Activated naive CD8-positive, alpha-beta T cell treated with anti-CD3 and anti-CD28 coated beads for 36 hours (primary cell): ENCODE data around the gene TAC4. TPM values are rescaled to one million over a fixed set of nuclear protein-coding genes. Genes with fewer than 3 reads are reported as not detected.
"Not testable (repeated sequence)": the region's sequence is repeated elsewhere in the genome, so short reads cannot be mapped to it uniquely, and the experiment has no call there.

ENCODE experiments used
- DNase-seq: peaks from one replicate; pipeline ENCODE4 v3.0.0; 2021
- H3K27ac Mint-ChIP-seq: one replicate; pipeline ENCODE4 v1.8.0; 2022; ENCODE audit warnings: mild to moderate bottlenecking, moderate library complexity, mixed read lengths
- H3K27me3 Mint-ChIP-seq: one replicate; pipeline ENCODE4 v1.8.0; 2022; ENCODE audit warnings: mild to moderate bottlenecking, mixed read lengths
- H3K36me3 Mint-ChIP-seq: one replicate; pipeline ENCODE4 v1.8.0; 2021; ENCODE audit warnings: mild to moderate bottlenecking, mixed read lengths
- H3K4me1 Mint-ChIP-seq: one replicate; pipeline ENCODE4 v1.8.0; 2021; ENCODE audit warnings: mixed read lengths
- H3K4me3 Mint-ChIP-seq: one replicate; pipeline ENCODE4 v1.8.0; 2022; ENCODE audit warnings: mild to moderate bottlenecking, moderate library complexity, mixed read lengths
- H3K9me3 Mint-ChIP-seq: one replicate; pipeline ENCODE4 v1.8.0; 2022; ENCODE audit warnings: mixed read lengths
- total RNA-seq, 2 experiments: library from RNA; stranded (reverse); gene quantifications; one replicate each; pipeline ENCODE4 v1.2.3, GENCODE V29; 2021

Gene TAC4
- total RNA-seq, 2 experiments from 2014 or later, result not detected

- DNase-seq, result no peak
- H3K27me3 Mint-ChIP-seq, result no peaks in the 10 kb centered on the region
- no peak overlapping the region for H3K27ac Mint-ChIP-seq
Measured at GRCh38 chr17:49839455-49839854, 8.4 kb downstream of the TAC4 start.

DNA sequence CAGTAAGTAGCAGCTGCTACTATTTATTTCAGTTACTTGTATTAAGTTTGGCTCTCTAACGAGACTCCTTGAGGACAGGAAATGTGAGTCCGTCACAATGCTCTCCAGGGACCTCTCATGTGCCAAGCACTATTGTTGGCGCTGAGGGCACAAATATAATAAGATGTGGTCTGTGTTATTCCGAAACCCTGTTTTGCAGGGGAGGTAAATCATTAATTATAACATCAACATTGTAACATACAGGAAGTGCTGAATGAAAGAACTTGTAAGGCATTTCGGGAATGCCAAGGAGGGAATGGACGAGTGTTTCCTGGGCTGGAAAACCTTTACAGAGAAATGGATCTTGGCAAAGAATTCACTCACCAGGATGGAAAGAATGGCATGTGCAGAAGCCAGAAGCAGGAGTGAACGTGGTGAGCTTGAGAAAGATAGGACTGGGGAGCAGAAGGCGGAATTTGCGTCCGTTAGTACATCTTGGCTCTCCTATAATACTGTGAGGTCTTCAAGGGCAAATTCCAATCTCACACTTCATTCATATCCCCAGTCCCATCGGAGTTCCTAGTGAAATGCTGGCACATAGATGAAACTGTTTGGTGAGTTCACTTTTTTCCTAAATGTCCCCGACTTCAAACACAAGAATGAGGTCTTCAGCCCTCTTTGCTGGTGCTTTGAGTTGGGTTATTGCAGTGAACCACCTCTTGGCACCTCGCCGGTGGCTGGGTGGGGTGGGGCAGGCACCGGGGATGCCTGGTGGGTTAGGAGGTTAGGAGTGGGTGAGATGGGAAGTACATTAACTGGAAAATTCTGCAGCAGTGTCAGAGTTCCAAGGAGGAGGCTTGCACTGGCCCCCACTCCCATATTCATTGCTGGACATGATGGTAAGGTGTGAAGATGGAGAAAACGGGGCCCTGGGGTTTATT is 11.5 kb downstream of the TAC4 start:
- peaks cover 4% of the 10 kb centered on the region for H3K4me1 Mint-ChIP-seq
- H3K27ac Mint-ChIP-seq, result no peak overlapping the region
- H3K27me3 Mint-ChIP-seq, result no peaks in the 10 kb centered on the region
- no peak overlapping the region for H3K4me3 Mint-ChIP-seq
- no peaks in the 10 kb centered on the region for H3K9me3 Mint-ChIP-seq
- peaks cover 4% of the 10 kb centered on the region for H3K36me3 Mint-ChIP-seq
- DNase-seq, result no peak

More at GRCh38 chr17:49839455-49839854, 8.4 kb downstream of the TAC4 start:
- Mint-ChIP-seq H3K4me3 (no peak overlapping the region), H3K4me1 (peaks cover 4% of the 10 kb centered on the region), H3K9me3 (no peaks in the 10 kb centered on the region), H3K36me3 (peaks cover 4% of the 10 kb centered on the region)

DNA sequence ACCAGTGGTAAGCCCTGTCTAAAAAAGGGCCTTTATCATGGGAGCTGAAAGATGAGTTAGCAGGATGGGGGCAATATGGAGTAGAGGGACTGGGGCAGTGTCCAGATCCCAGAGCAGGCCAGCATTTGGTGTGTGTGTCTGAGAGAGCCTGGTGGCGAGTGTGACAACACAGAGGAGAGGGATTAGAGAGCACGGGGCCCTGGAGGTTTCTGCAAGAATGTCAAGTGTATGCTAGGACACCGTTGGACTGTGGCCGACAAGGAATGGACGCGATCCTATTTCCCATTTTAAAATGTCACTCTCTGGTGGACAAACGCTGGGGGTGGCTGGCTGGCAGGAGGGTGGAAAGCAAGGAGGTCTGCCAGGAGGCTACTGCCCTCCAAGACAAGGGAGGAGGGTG is 12.4 kb downstream of the TAC4 start:
- Mint-ChIP-seq H3K36me3 (peaks cover 4% of the 10 kb centered on the region), H3K4me1 (peaks cover 4% of the 10 kb centered on the region), H3K27me3 (no peaks in the 10 kb centered on the region), H3K9me3 (no peaks in the 10 kb centered on the region), H3K4me3 (no peak overlapping the region), H3K27ac (peak overlapping the region; percentile 17)
- DNase-seq, result no peak

DNA sequence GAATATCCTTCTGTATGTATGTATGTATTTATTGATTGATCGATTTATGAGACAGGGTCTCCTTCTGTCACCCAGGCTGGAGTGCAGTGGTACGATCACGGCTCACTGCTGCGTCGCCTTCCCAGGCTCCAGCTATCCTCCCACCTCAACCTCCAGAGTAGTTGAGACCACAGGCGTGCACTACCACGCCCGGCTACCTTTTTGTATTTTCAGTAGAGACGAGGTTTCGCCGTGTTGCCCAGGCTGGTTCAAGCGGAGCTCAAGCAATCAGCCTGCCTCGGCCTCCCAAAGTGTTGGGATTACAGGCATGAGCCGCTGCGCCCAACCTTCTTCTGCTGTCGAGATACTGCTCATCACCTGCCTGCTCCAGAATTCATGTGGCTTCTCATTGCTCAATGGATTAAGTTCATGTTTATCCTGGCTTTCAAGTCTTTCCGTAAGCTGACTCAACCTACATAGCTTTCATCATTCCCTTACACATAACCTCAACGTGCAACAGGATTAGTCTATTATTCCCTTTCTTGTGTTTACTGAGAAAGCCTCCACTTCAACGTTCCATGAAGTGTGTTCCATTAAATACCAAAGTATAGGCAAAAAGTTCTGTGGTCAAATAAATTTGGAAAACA is 13.6 kb downstream of the TAC4 start:
- no peak for DNase-seq
- no peak overlapping the region for H3K27ac Mint-ChIP-seq
- H3K27me3 Mint-ChIP-seq, result no peaks in the 10 kb centered on the region
- H3K4me3 Mint-ChIP-seq, result no peak overlapping the region
- H3K36me3 Mint-ChIP-seq, result peaks cover 7% of the 10 kb centered on the region
- no peaks in the 10 kb centered on the region for H3K9me3 Mint-ChIP-seq
- H3K4me1 Mint-ChIP-seq, result peaks cover 4% of the 10 kb centered on the region

DNA sequence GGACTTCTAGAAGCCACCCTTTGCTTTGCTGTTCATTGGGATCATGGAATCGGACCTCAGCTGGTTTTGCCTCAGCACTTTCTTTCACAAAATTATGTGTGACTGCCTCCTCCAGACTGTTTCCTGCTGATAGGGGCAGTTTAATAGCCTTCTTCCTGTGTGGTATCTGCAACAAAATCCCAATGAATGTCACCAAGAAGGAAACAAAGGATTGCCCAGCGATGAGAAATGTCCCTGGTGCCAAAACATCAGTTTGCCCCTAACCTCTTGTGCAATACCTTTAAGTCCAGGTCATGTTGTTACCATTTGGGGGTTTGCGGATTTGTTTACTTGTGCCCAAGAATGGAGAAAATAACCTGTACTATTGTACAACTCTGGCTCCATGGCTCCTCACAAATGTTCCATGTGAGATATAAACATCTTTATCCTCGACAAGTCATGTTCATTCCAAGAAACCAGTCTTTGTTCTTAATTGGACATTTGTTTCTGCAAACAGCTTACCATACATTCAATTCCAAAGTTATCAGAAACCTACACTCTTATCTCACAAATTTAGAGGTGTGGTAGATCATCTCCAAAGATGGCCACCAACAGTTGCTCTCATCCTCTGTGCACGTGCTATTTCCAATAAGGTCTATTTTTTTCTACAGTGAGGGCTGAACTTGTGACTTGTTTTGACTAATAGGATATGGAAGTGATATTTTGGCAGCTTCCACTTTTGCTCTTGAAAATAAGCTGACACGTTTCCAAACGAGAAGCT is 14.8 kb downstream of the TAC4 start:
- no peaks in the 10 kb centered on the region for H3K9me3 Mint-ChIP-seq
- H3K4me1 Mint-ChIP-seq, result peaks cover 4% of the 10 kb centered on the region
- DNase-seq, result no peak
- H3K36me3 Mint-ChIP-seq, result peaks cover 11% of the 10 kb centered on the region
- no peaks in the 10 kb centered on the region for H3K27me3 Mint-ChIP-seq
- H3K4me3 Mint-ChIP-seq, result no peak overlapping the region
- no peak overlapping the region for H3K27ac Mint-ChIP-seq

DNA sequence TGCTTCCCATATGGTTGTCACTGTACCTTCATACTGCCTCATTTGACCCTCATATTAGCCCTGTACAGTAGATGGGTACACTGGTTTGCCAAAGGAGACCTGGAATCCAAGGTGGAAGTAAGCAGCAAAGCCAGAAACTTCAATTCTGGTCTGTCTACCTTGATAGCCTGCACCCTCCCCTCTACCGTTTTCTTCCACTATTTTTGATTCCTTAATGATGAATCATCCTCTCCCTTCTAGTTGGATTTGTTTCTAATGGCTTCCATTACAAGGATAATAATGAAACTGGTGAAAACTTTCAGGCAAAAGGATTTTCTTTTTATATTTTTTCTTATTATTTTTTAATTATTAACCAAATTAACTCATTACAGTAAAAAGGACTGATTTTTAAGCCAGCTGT is 17.3 kb downstream of the TAC4 start:
- Mint-ChIP-seq H3K4me1 (peaks cover 3% of the 10 kb centered on the region), H3K4me3 (no peak overlapping the region), H3K27me3 (no peaks in the 10 kb centered on the region), H3K27ac (no peak overlapping the region), H3K9me3 (no peaks in the 10 kb centered on the region), H3K36me3 (peaks cover 23% of the 10 kb centered on the region)
- DNase-seq, result no peak

GRCh38 chr17:49829026-49829425 is 18.8 kb downstream of the TAC4 start:
- no peak for DNase-seq
- no peak overlapping the region for H3K4me3 Mint-ChIP-seq
- no peaks in the 10 kb centered on the region for H3K9me3 Mint-ChIP-seq
- H3K27me3 Mint-ChIP-seq, result no peaks in the 10 kb centered on the region
- peaks cover 19% of the 10 kb centered on the region for H3K36me3 Mint-ChIP-seq
- no peak overlapping the region for H3K27ac Mint-ChIP-seq
- H3K4me1 Mint-ChIP-seq, result no peaks in the 10 kb centered on the region

- not testable (repeated sequence) for DNase-seq, H3K4me1 Mint-ChIP-seq, H3K4me3 Mint-ChIP-seq, H3K9me3 Mint-ChIP-seq, H3K27me3 Mint-ChIP-seq
- H3K36me3 Mint-ChIP-seq, result peaks cover 25% of the 10 kb centered on the region
- peak overlapping the region; percentile 28 for H3K27ac Mint-ChIP-seq
Measured at GRCh38 chr17:49828325-49828724, 19.5 kb downstream of the TAC4 start.

DNA sequence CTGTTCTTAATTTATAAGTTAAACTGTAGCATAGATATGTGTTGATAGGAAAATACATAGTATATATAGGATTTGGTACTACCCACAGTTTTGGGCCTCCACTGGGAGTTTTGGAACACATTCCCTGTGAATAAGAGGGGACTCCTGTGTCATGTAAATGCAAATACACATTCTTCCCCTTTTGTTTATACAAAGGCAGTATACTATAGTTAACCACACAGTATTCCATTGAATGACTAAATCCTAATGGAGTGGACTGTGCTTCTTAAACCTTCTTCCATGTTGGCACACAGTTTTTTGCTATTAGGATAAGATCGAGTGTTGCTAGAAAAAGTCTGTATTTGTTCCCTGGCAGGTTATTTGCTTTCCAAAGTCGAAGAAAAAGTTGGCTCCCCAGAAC is 22.2 kb downstream of the TAC4 start:
- no peak overlapping the region for H3K27ac Mint-ChIP-seq
- no peak for DNase-seq
- no peak overlapping the region for H3K4me3 Mint-ChIP-seq
- peaks cover 12% of the 10 kb centered on the region for H3K4me1 Mint-ChIP-seq
- H3K27me3 Mint-ChIP-seq, result no peaks in the 10 kb centered on the region
- H3K36me3 Mint-ChIP-seq, result peaks cover 32% of the 10 kb centered on the region
- no peaks in the 10 kb centered on the region for H3K9me3 Mint-ChIP-seq

GRCh38 chr17:49823614-49824013 is 24.3 kb downstream of the TAC4 start:
- no peak overlapping the region for H3K27ac Mint-ChIP-seq
- DNase-seq, result no peak
- no peak overlapping the region for H3K4me3 Mint-ChIP-seq
- peaks cover 40% of the 10 kb centered on the region for H3K36me3 Mint-ChIP-seq
- no peaks in the 10 kb centered on the region for H3K9me3 Mint-ChIP-seq
- H3K4me1 Mint-ChIP-seq, result peaks cover 25% of the 10 kb centered on the region
- H3K27me3 Mint-ChIP-seq, result no peaks in the 10 kb centered on the region

DNA sequence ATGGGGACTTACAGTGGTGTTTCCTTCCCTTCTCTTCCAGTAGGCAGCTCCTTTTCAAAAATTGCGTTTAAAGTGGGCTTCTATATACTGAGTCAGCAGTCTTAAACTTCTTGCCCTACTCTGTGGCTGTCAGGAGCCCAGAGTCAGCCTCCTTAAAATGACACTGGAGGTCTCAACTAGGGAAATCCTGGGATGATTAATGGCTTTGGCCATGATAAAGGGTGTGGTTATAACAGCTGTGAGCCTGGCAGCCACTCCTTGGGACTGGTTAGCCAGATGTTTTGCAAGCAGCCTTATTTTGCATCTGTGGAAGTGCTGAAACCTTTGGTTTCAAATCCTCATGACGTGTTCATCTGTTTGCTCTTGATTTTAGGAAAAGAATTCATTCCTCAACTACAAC is 25.0 kb downstream of the TAC4 start:
- Mint-ChIP-seq H3K27ac (no peak overlapping the region), H3K4me3 (no peak overlapping the region), H3K27me3 (no peaks in the 10 kb centered on the region), H3K36me3 (peaks cover 42% of the 10 kb centered on the region), H3K4me1 (peaks cover 33% of the 10 kb centered on the region), H3K9me3 (no peaks in the 10 kb centered on the region)
- DNase-seq, result no peak

DNA sequence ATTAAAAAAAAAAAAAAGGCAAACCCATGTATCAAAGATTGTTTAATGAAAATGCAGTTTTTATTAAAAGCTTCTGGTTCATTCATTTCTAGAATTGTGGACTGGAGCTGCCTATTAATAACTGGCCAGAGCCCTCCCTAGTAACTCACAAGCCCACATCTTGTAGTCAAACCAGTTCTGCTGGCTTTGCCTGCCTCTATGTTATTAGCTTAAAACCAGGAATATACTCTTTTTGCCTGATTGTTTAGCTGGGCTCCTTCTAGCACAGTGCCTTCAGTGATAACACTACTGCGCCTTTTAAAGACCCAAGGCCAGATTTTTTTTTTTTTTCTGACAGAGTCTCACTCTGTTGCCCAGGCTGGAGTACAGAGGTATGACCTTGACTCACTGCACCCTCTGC is 26.0 kb downstream of the TAC4 start:
- H3K9me3 Mint-ChIP-seq, result no peaks in the 10 kb centered on the region
- H3K4me1 Mint-ChIP-seq, result peaks cover 42% of the 10 kb centered on the region
- no peak for DNase-seq
- H3K36me3 Mint-ChIP-seq, result peaks cover 43% of the 10 kb centered on the region
- no peaks in the 10 kb centered on the region for H3K27me3 Mint-ChIP-seq
- no peak overlapping the region for H3K27ac Mint-ChIP-seq
- no peak overlapping the region for H3K4me3 Mint-ChIP-seq

DNA sequence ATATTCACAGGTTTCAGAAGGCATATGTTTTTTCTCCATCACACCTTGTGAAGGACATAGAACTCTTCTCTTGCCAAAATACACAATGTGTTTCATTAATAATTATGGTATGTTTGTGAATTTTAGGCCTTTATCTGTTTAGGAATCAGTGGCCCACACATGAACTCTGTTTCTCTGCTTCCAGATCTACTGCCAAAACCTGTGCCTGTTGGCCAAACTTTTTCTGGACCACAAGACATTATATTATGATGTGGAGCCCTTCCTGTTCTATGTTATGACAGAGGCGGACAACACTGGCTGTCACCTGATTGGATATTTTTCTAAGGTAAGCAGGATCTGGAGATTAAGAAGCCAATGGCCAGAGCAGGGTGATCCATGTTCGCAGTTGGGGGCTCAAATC is 26.4 kb downstream of the TAC4 start:
- peaks cover 47% of the 10 kb centered on the region for H3K4me1 Mint-ChIP-seq
- no peak overlapping the region for H3K4me3 Mint-ChIP-seq
- peaks cover 43% of the 10 kb centered on the region for H3K36me3 Mint-ChIP-seq
- no peak overlapping the region for H3K27ac Mint-ChIP-seq
- H3K27me3 Mint-ChIP-seq, result no peaks in the 10 kb centered on the region
- H3K9me3 Mint-ChIP-seq, result no peaks in the 10 kb centered on the region
- no peak for DNase-seq

GRCh38 chr17:49820773-49821172 is 27.1 kb downstream of the TAC4 start:
- Mint-ChIP-seq H3K4me3 (no peak overlapping the region), H3K36me3 (peaks cover 39% of the 10 kb centered on the region), H3K27ac (peak overlapping the region; percentile 5), H3K9me3 (no peaks in the 10 kb centered on the region), H3K27me3 (no peaks in the 10 kb centered on the region), H3K4me1 (peaks cover 51% of the 10 kb centered on the region)
- DNase-seq, result no peak

DNA sequence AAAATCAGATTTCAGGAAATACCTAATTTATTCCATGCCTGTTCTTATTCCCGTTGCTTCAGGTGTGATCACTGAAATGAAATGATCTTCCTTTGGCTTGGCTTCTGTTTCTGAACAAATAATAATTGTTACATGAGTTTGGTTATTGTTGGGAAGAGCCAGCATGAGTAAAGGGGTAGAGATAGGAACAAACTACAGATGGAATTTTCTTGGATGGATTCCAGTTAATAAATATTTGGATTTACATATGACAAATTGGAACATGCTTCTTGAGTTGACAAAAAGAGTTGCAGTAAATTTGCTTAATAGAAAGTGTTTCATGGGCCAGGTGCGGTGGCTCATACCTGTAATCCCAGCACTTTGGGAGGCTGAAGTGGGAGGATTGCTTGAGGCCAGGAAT is 28.2 kb downstream of the TAC4 start:
- Mint-ChIP-seq H3K4me1 (peaks cover 57% of the 10 kb centered on the region), H3K27me3 (no peaks in the 10 kb centered on the region), H3K4me3 (no peak overlapping the region), H3K9me3 (no peaks in the 10 kb centered on the region), H3K36me3 (peaks cover 38% of the 10 kb centered on the region), H3K27ac (no peak overlapping the region)
- DNase-seq, result no peak
